DND-41 (cell line): ENCODE measurements around the gene PAWR.

Experiments
- CTCF ChIP-seq: IDR thresholded peaks from 2 replicates; pipeline ENCODE4 v1.5.1; 2012; ENCODE audit warnings: borderline replicate concordance, low read length, moderate library complexity, mild to moderate bottlenecking; ENCODE audit not compliant: poor library complexity, severe bottlenecking; ENCODE audit errors: extremely low read depth
- EZH2 ChIP-seq: IDR thresholded peaks from 3 replicates; pipeline ENCODE4 v1.6.1; 2012; ENCODE audit warnings: borderline replicate concordance, low read depth, mild to moderate bottlenecking, moderate library complexity, low read length, inconsistent platforms; ENCODE audit not compliant: severe bottlenecking

- no peak for TF ChIP-seq CTCF
- no peak for TF ChIP-seq EZH2
Measured at GRCh38 chr12:79585147-79585546, 105.6 kb downstream of the PAWR start.
